ENCODE data around the gene KIAA1328. TPM values are rescaled to one million over a fixed set of nuclear protein-coding genes. Genes with fewer than 3 reads are reported as not detected.

Gene KIAA1328
- total RNA-seq, 1 experiment from 2014 or later = 6.2 TPM

DNA sequence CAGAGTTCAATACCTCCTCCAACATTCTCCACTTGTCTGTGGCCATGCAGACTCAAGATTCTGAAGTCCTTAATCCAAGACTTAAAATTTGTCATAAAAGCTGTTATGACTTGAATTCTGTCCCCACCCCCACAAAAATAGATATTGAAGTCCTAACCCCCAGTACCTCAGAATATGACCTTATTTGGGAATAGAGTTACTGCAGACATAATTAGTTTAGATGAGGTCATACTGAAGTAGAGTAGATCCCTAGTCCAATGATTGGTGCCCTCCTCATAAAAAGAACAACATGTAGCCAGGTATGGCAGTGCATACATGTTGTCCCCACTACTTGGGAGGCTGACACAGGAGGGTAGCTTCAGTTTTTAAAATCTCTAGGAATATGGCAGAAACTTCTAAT, 9.3 kb upstream of the KIAA1328 start:
- Histone ChIP-seq H3K27ac (ENCODE audit: low read length) (no peak overlapping the region), H3K9me3 (ENCODE audit: control insufficient read depth, insufficient read depth, low read depth, low read length) (no peaks in the 10 kb centered on the region), H3K4me3 (ENCODE audit: low read depth in 2 of 2, low read length in 2 of 2) (no peak overlapping the region), H3K36me3 (ENCODE audit: control insufficient read depth, insufficient read depth, low read length) (peaks cover 3% of the 10 kb centered on the region; the same call in 1 of the 2 replicates), H3K4me1 (ENCODE audit: control insufficient read depth, insufficient read depth, low read length) (no peaks in the 10 kb centered on the region), H3K27me3 (ENCODE audit: control insufficient read depth, insufficient read depth, low read length) (no peaks in the 10 kb centered on the region)
- in situ Hi-C loops (cut with HindIII; ENCODE audit: low pct_unique_long_range_greater_than_20kb, low sequenced_read_pairs) (no loop called here), intact Hi-C loops (cut with micrococcal nuclease; ENCODE audit: unreplicated experiment) (no loop called here)
- DNase-seq (ENCODE audit: low read depth, low spot score) (no peak), ATAC-seq (no peak)
- ChIA-PET POLR2A (no interaction called here), CTCF (no interaction called here)
- no peak for TF ChIP-seq TCF7L2 (IDR thresholded peaks at IDR 0.05; ENCODE audit: low read depth, low read length)
- TF ChIP-seq, protein P1, sequence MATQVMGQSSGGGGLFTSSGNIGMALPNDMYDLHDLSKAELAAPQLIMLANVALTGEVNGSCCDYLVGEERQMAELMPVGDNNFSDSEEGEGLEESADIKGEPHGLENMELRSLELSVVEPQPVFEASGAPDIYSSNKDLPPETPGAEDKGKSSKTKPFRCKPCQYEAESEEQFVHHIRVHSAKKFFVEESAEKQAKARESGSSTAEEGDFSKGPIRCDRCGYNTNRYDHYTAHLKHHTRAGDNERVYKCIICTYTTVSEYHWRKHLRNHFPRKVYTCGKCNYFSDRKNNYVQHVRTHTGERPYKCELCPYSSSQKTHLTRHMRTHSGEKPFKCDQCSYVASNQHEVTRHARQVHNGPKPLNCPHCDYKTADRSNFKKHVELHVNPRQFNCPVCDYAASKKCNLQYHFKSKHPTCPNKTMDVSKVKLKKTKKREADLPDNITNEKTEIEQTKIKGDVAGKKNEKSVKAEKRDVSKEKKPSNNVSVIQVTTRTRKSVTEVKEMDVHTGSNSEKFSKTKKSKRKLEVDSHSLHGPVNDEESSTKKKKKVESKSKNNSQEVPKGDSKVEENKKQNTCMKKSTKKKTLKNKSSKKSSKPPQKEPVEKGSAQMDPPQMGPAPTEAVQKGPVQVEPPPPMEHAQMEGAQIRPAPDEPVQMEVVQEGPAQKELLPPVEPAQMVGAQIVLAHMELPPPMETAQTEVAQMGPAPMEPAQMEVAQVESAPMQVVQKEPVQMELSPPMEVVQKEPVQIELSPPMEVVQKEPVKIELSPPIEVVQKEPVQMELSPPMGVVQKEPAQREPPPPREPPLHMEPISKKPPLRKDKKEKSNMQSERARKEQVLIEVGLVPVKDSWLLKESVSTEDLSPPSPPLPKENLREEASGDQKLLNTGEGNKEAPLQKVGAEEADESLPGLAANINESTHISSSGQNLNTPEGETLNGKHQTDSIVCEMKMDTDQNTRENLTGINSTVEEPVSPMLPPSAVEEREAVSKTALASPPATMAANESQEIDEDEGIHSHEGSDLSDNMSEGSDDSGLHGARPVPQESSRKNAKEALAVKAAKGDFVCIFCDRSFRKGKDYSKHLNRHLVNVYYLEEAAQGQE (IDR thresholded peaks at IDR 0.05; ENCODE audit: insufficient read depth in 1 of 2, low read depth in 2 of 2, low read length in 1 of 2) = no peak
- no TSS peak for BruUV-seq (replicated peaks)

DNA sequence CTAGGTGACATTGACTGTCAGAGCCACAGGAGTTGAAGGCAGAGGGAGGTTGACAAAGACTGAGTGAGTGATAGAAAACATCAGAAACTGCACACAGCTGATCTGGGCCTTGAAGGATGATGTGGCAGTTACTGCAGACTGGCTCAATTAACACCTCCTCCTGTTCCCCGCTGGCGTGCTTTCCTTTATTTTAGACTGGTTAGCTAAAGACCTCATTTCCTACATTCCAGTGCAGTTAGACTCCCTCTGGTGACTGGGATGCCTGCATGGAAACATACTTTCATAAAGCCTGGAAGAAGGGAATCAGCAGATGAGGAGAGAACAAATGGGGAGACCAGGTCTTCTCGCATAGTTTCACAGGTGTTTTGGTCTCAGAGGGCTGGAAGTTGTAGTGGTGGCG, 7.2 kb upstream of the KIAA1328 start:
- ATAC-seq (no peak), DNase-seq (ENCODE audit: low read depth, low spot score) (no peak)
- in situ Hi-C loops (cut with HindIII; ENCODE audit: low pct_unique_long_range_greater_than_20kb, low sequenced_read_pairs) = no loop called here
- intact Hi-C loops (cut with micrococcal nuclease; ENCODE audit: unreplicated experiment) = no loop called here
- BruUV-seq (replicated peaks) = no TSS peak
- ChIA-PET CTCF (no interaction called here), POLR2A (interaction anchor here (0.5 kb wide), 1 partner anchor 116 kb away, joined by 18 read pairs; no protein-coding TSS in a partner anchor)
- Histone ChIP-seq H3K4me1 (ENCODE audit: control insufficient read depth, insufficient read depth, low read length) (no peaks in the 10 kb centered on the region), H3K36me3 (ENCODE audit: control insufficient read depth, insufficient read depth, low read length) (peaks cover 3% of the 10 kb centered on the region; the same call in 1 of the 2 replicates), H3K9me3 (ENCODE audit: control insufficient read depth, insufficient read depth, low read depth, low read length) (no peaks in the 10 kb centered on the region), H3K27me3 (ENCODE audit: control insufficient read depth, insufficient read depth, low read length) (no peaks in the 10 kb centered on the region), H3K27ac (ENCODE audit: low read length) (no peak overlapping the region), H3K4me3 (ENCODE audit: low read depth in 2 of 2, low read length in 2 of 2) (no peak overlapping the region)
- TF ChIP-seq SIN3A (IDR thresholded peaks at IDR 0.05; ENCODE audit: borderline replicate concordance, insufficient read depth, low read depth, low read length) (no peak), TCF7L2 (IDR thresholded peaks at IDR 0.05; ENCODE audit: low read depth, low read length) (no peak), POLR2AphosphoS5 (IDR thresholded peaks at IDR 0.05; ENCODE audit: low read depth, low read length) (no peak)
- TF ChIP-seq, protein P2, sequence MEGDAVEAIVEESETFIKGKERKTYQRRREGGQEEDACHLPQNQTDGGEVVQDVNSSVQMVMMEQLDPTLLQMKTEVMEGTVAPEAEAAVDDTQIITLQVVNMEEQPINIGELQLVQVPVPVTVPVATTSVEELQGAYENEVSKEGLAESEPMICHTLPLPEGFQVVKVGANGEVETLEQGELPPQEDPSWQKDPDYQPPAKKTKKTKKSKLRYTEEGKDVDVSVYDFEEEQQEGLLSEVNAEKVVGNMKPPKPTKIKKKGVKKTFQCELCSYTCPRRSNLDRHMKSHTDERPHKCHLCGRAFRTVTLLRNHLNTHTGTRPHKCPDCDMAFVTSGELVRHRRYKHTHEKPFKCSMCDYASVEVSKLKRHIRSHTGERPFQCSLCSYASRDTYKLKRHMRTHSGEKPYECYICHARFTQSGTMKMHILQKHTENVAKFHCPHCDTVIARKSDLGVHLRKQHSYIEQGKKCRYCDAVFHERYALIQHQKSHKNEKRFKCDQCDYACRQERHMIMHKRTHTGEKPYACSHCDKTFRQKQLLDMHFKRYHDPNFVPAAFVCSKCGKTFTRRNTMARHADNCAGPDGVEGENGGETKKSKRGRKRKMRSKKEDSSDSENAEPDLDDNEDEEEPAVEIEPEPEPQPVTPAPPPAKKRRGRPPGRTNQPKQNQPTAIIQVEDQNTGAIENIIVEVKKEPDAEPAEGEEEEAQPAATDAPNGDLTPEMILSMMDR (IDR thresholded peaks at IDR 0.05) = no peak
- TF ChIP-seq, protein P1 (IDR thresholded peaks at IDR 0.05; ENCODE audit: insufficient read depth in 1 of 2, low read depth in 2 of 2, low read length in 1 of 2) = no peak
